Mammary epithelial cell (primary cell): Measurements from ENCODE around the gene ABHD17C.

Experiments used
- CTCF ChIP-seq, 2 donors: IDR thresholded peaks in 1 of 2; conservative IDR thresholded peaks in 1 of 2; 2 replicates each; pipeline ENCODE4 v1.5.1; 2011 to 2012; ENCODE audit warnings: inconsistent platforms in 2 of 2, low read length in 2 of 2, mild to moderate bottlenecking in 2 of 2, control low read depth in 1 of 2, low read depth in 1 of 2; ENCODE audit not compliant: insufficient read depth in 1 of 2; ENCODE audit errors: extremely low read depth in 1 of 2
- EZH2 ChIP-seq: IDR thresholded peaks from 2 replicates; pipeline ENCODE4 v1.6.1; 2012; ENCODE audit warnings: low read length, inconsistent platforms, borderline replicate concordance

GRCh38 chr15:80695911-80696661, 976 bp downstream of the ABHD17C start:
- TF ChIP-seq CTCF (conservative IDR thresholded peaks at IDR 0.05 in 1 of 2, IDR thresholded peaks at IDR 0.05 in 1 of 2; ENCODE audit: extremely low read depth in 1 of 2, insufficient read depth in 1 of 2, low read depth in 1 of 2, low read length in 2 of 2), result peak; percentile 54 to 83
- no peak for TF ChIP-seq EZH2
